BLaER1 (cell line): ENCODE measurements around the gene POLE.

ENCODE experiments used
- H3K27ac ChIP-seq: shearing (Covaris generic); formaldehyde crosslinking; 2 replicates; pipeline ENCODE4 v1.8.1; 2022
- H3K27me3 ChIP-seq: shearing (Covaris generic); formaldehyde crosslinking; 2 replicates; pipeline ENCODE4 v1.8.1; 2022
- H3K36me3 ChIP-seq: shearing (Covaris generic); formaldehyde crosslinking; 2 replicates; pipeline ENCODE4 v1.8.1; 2022
- H3K4me1 ChIP-seq: shearing (Covaris generic); formaldehyde crosslinking; 2 replicates; pipeline ENCODE4 v1.8.1; 2022
- H3K4me2 ChIP-seq: shearing (Covaris generic); formaldehyde crosslinking; 2 replicates; pipeline ENCODE4 v1.8.1; 2022
- H3K4me3 ChIP-seq: shearing (Covaris generic); formaldehyde crosslinking; 2 replicates; pipeline ENCODE4 v1.8.1; 2022
- H3K9ac ChIP-seq: shearing (Covaris generic); formaldehyde crosslinking; 2 replicates; pipeline ENCODE4 v1.8.1; 2022
- H3K9me3 ChIP-seq: shearing (Covaris generic); formaldehyde crosslinking; 2 replicates; pipeline ENCODE4 v1.8.1; 2022
- H4K20me1 ChIP-seq: shearing (Covaris generic); formaldehyde crosslinking; 2 replicates; pipeline ENCODE4 v1.8.1; 2022
- Cebpa-rat ChIP-seq: shearing (Covaris generic); IDR thresholded peaks from 2 replicates; pipeline ENCODE4 v1.8.1; 2022

POLE gene

GRCh38 chr12:132624910-132625630 is 62.1 kb downstream of the POLE start:
- Histone ChIP-seq H3K9me3 (no peaks in the 10 kb centered on the region), H3K27ac (no peak overlapping the region), H3K36me3 (peaks cover 77% of the 10 kb centered on the region), H3K4me3 (no peak overlapping the region), H4K20me1 (peaks cover 67% of the 10 kb centered on the region), H3K27me3 (peaks cover 13% of the 10 kb centered on the region), H3K4me1 (no peaks in the 10 kb centered on the region), H3K9ac (no peak overlapping the region), H3K4me2 (no peak overlapping the region)
- TF ChIP-seq Cebpa-rat: no peak

GRCh38 chr12:132624186-132624855 is 62.8 kb downstream of the POLE start:
- Histone ChIP-seq H3K4me3 (no peak overlapping the region), H3K9ac (no peak overlapping the region), H3K27ac (no peak overlapping the region), H3K27me3 (peaks cover 21% of the 10 kb centered on the region), H3K4me1 (no peaks in the 10 kb centered on the region), H3K36me3 (peaks cover 69% of the 10 kb centered on the region), H3K9me3 (no peaks in the 10 kb centered on the region), H3K4me2 (no peak overlapping the region), H4K20me1 (peaks cover 67% of the 10 kb centered on the region)
- no peak for TF ChIP-seq Cebpa-rat

GRCh38 chr12:132623072-132623869 is 63.9 kb downstream of the POLE start:
- no peaks in the 10 kb centered on the region for H3K4me1 ChIP-seq
- H3K36me3 ChIP-seq: peaks cover 59% of the 10 kb centered on the region
- peaks cover 29% of the 10 kb centered on the region for H3K27me3 ChIP-seq
- no peak overlapping the region for H3K4me3 ChIP-seq
- TF ChIP-seq Cebpa-rat: no peak
- H3K9me3 ChIP-seq: peaks cover 5% of the 10 kb centered on the region
- H3K27ac ChIP-seq: no peak overlapping the region
- H4K20me1 ChIP-seq: peaks cover 67% of the 10 kb centered on the region
- no peak overlapping the region for H3K4me2 ChIP-seq
- no peak overlapping the region for H3K9ac ChIP-seq

GRCh38 chr12:132622437-132623071 is 64.6 kb downstream of the POLE start:
- Histone ChIP-seq H3K9ac (no peak overlapping the region), H4K20me1 (peaks cover 67% of the 10 kb centered on the region), H3K27ac (no peak overlapping the region), H3K36me3 (peaks cover 52% of the 10 kb centered on the region), H3K4me3 (no peak overlapping the region), H3K27me3 (peaks cover 36% of the 10 kb centered on the region), H3K4me1 (no peaks in the 10 kb centered on the region), H3K9me3 (peaks cover 13% of the 10 kb centered on the region), H3K4me2 (no peak overlapping the region)
- TF ChIP-seq Cebpa-rat: no peak

DNA sequence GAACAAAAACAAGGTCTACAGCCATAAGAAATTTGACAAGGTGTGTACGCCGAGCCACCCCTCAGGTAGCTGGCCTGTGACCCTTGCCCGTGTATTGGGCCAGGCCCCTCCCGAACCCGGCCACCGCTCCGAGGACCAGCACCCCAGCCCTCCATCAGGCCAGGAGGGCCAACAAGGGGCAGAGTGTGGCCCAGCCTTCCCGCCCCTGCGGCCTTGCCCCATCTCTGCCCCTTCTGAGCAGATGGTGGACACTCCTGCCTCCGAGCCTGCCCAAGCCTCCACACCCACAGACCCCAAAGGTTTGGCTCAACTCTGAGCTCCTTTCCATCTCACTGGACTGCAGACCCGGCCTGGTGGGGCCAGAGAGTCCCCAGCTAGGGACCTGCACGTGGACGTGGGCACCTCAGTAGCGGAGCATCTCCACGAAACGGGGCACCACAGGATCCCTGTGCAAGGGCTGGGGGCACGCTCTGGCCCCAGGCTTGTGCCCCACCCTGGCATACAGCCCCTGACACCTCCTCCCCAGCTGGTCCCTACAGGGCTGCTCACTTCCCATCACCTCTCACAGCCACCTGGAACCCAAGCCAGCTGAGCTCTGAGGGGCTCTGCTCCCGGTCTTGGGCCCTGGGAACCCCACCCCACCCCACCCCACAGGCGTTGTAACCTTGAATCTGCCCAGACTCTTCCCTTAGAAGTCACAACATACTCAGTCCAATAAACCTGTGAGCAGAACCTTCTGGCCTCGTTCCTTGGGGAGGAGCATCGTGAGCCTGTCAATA is 65.3 kb downstream of the POLE start:
- Histone ChIP-seq H3K27ac (no peak overlapping the region), H3K9ac (no peak overlapping the region), H3K4me1 (no peaks in the 10 kb centered on the region), H3K27me3 (peaks cover 43% of the 10 kb centered on the region), H3K9me3 (peaks cover 20% of the 10 kb centered on the region), H3K36me3 (peaks cover 45% of the 10 kb centered on the region), H4K20me1 (peaks cover 61% of the 10 kb centered on the region), H3K4me3 (no peak overlapping the region), H3K4me2 (no peak overlapping the region)
- no peak for TF ChIP-seq Cebpa-rat

DNA sequence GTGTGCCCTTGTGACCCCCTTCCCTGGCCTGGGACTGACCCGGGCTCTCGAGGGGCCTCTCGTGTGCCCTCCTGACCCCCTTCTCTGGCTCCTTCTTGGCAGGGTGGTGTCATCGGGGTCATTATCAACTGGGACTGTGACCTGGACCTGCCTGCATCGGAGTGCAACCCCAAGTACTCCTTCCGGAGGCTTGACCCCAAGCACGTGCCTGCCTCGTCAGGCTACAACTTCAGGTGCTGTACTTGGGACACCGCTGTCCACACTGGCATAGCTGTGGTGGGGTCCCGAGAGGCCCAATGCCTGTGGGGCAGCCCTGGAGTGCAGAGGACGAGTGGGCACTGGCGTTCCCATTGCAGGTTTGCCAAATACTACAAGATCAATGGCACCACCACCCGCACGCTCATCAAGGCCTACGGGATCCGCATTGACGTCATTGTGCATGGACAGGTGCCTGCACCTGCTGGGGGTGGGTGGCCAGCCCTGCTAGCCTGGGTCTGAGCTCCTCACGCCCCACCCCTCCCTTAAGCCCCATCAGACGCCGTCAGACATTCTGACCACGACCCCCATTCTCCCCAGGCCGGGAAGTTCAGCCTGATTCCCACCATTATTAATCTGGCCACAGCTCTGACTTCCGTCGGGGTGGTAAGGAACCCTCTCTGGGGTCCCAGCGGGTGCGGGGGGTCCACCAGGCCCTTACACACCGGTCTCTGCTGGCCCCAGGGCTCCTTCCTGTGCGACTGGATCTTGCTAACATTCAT is 66.1 kb downstream of the POLE start:
- Histone ChIP-seq H3K9ac (no peak overlapping the region), H3K27ac (no peak overlapping the region), H3K27me3 (peaks cover 51% of the 10 kb centered on the region), H3K4me2 (no peak overlapping the region), H3K9me3 (peaks cover 27% of the 10 kb centered on the region), H3K36me3 (peaks cover 38% of the 10 kb centered on the region), H3K4me3 (no peak overlapping the region), H4K20me1 (peaks cover 56% of the 10 kb centered on the region), H3K4me1 (no peaks in the 10 kb centered on the region)
- no peak for TF ChIP-seq Cebpa-rat

DNA sequence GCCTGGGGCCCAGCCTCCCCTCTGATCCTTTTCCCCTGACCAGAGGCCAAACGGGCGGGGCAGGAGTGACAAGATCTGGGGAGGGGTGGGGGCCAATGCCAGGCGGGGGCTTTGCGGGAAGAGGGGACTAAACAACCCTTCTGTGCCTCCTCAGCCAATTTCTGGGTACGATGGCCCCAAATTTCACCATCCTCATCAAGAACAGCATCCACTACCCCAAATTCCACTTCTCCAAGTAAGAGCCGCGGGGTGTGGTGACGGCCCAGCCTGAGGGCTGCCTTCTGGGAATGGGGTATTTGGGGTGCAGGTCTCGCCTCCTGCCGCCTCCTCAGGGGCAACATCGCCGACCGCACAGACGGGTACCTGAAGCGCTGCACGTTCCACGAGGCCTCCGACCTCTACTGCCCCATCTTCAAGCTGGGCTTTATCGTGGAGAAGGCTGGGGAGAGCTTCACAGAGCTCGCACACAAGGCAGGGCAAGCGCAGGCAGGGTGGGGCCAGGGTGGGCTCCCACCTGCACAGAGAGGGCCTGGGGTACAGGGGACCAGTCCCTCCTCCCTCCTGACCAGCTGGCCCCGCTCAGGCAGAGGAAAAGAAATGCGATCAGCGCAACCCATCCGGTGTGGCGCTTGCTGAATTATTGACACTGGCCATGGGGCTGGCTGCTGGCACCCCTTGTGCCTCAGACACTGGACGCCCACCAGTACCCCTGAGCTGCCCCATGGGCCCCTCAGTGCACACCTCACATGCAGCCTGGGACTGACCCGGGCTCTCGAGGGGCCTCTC is 66.8 kb downstream of the POLE start:
- Histone ChIP-seq H3K4me2 (no peak overlapping the region), H3K4me3 (no peak overlapping the region), H3K9me3 (peaks cover 34% of the 10 kb centered on the region), H4K20me1 (peaks cover 49% of the 10 kb centered on the region), H3K9ac (no peak overlapping the region), H3K36me3 (peaks cover 30% of the 10 kb centered on the region), H3K27ac (no peak overlapping the region), H3K4me1 (no peaks in the 10 kb centered on the region), H3K27me3 (peaks cover 58% of the 10 kb centered on the region)
- TF ChIP-seq Cebpa-rat: no peak
